SK-N-SH treated with all-trans-retinoic acid at 6 μM for 48 hours (cell line): ENCODE results near the gene ZNF581.

ENCODE experiments used
- ATAC-seq: fragments of 200-7000 bp; cut with Tn5 transposase; 3 replicates; pipeline ENCODE4 v1.9.1; 2020; ENCODE audit warnings: mild to moderate bottlenecking, moderate library complexity
- ARNTL ChIP-seq: fragments of 450-650 bp; formaldehyde crosslinking; IDR thresholded peaks from 2 replicates; pipeline ENCODE4 v1.5.0; 2020; ENCODE audit warnings: low read depth, mild to moderate bottlenecking, moderate library complexity, borderline replicate concordance
- BACH2 ChIP-seq: fragments of 250-450 bp; sonication (Bioruptor Pico); IDR thresholded peaks from 2 replicates; pipeline ENCODE4 v1.9.0; 2021; ENCODE audit warnings: mild to moderate bottlenecking, borderline replicate concordance
- CREB5 ChIP-seq: fragments of 250-450 bp; sonication (Bioruptor Pico); IDR thresholded peaks from 2 replicates; pipeline ENCODE4 v1.5.1; 2020; ENCODE audit warnings: low read depth, mild to moderate bottlenecking, moderate library complexity
- CSDC2 ChIP-seq: fragments of 250-450 bp; sonication (Bioruptor Pico); IDR thresholded peaks from 2 replicates; pipeline ENCODE4 v1.5.0; 2020; ENCODE audit warnings: mild to moderate bottlenecking, moderate library complexity
- CSRNP3 ChIP-seq: fragments of 250-450 bp; sonication (Bioruptor Pico); IDR thresholded peaks from 2 replicates; pipeline ENCODE4 v1.5.1; 2021; ENCODE audit warnings: mild to moderate bottlenecking, moderate library complexity
- ESRRG ChIP-seq: fragments of 250-450 bp; sonication (Bioruptor Pico); IDR thresholded peaks from 2 replicates; pipeline ENCODE4 v1.6.1; 2021; ENCODE audit warnings: mild to moderate bottlenecking
- GLIS3 ChIP-seq: fragments of 250-450 bp; sonication (Bioruptor Pico); IDR thresholded peaks from 2 replicates; pipeline ENCODE4 v1.5.0; 2020; ENCODE audit warnings: mild to moderate bottlenecking, moderate library complexity
- ISL1 ChIP-seq: fragments of 250-450 bp; sonication (Bioruptor Pico); IDR thresholded peaks from 2 replicates; pipeline ENCODE4 v2.1.2; 2022; ENCODE audit warnings: mild to moderate bottlenecking, moderate library complexity
- OSR1 ChIP-seq: fragments of 250-450 bp; sonication (Bioruptor Pico); IDR thresholded peaks from 2 replicates; pipeline ENCODE4 v1.8.0; 2022; ENCODE audit warnings: moderate library complexity, mild to moderate bottlenecking, inconsistent platforms
- PATZ1 ChIP-seq: fragments of 250-450 bp; sonication (Bioruptor Pico); IDR thresholded peaks from 2 replicates; pipeline ENCODE4 v1.8.0; 2020; ENCODE audit warnings: mild to moderate bottlenecking, moderate library complexity, borderline replicate concordance
- POU6F1 ChIP-seq: fragments of 250-450 bp; sonication (Bioruptor Pico); IDR thresholded peaks from 2 replicates; pipeline ENCODE4 v1.8.0; 2021; ENCODE audit warnings: low read depth, mild to moderate bottlenecking, moderate library complexity, borderline replicate concordance
- PPARA ChIP-seq: fragments of 250-450 bp; sonication (Bioruptor Pico); IDR thresholded peaks from 2 replicates; pipeline ENCODE4 v1.5.0; 2020; ENCODE audit warnings: mild to moderate bottlenecking, borderline replicate concordance
- RARB ChIP-seq: fragments of 250-450 bp; sonication (Bioruptor Pico); IDR thresholded peaks from 2 replicates; pipeline ENCODE4 v1.8.0; 2021; ENCODE audit warnings: mild to moderate bottlenecking, moderate library complexity
- TCF4 ChIP-seq: fragments of 250-450 bp; sonication (Bioruptor Pico); IDR thresholded peaks from 2 replicates; pipeline ENCODE4 v1.8.0; 2021; ENCODE audit warnings: mild to moderate bottlenecking, moderate library complexity, borderline replicate concordance
- TOX ChIP-seq: fragments of 250-450 bp; sonication (Bioruptor Pico); IDR thresholded peaks from 2 replicates; pipeline ENCODE4 v1.8.0; 2021; ENCODE audit warnings: mild to moderate bottlenecking, moderate library complexity, borderline replicate concordance
- TSHZ2 ChIP-seq: fragments of 250-450 bp; sonication (Bioruptor Pico); IDR thresholded peaks from 2 replicates; pipeline ENCODE4 v1.5.0; 2020; ENCODE audit warnings: mild to moderate bottlenecking, moderate library complexity
- ZC3H10 ChIP-seq: fragments of 250-450 bp; sonication (Bioruptor Pico); IDR thresholded peaks from 2 replicates; pipeline ENCODE4 v1.5.1; 2021; ENCODE audit warnings: mild to moderate bottlenecking, moderate library complexity
- ZFP3 ChIP-seq: fragments of 250-450 bp; sonication (Bioruptor Pico); IDR thresholded peaks from 2 replicates; pipeline ENCODE4 v1.5.0; 2020; ENCODE audit warnings: mild to moderate bottlenecking, moderate library complexity
- ZFP30 ChIP-seq: fragments of 450-650 bp; formaldehyde crosslinking; IDR thresholded peaks from 2 replicates; pipeline ENCODE4 v1.5.0; 2022; ENCODE audit warnings: mild to moderate bottlenecking, moderate library complexity
- ZNF565 ChIP-seq: fragments of 450-650 bp; formaldehyde crosslinking; conservative IDR thresholded peaks from 2 replicates; pipeline ENCODE4 v1.5.0; 2020; ENCODE audit warnings: low read depth, mild to moderate bottlenecking, moderate library complexity
- ZNF8 ChIP-seq: fragments of 450-650 bp; formaldehyde crosslinking; IDR thresholded peaks from 2 replicates; pipeline ENCODE4 v1.5.0; 2020; ENCODE audit warnings: mild to moderate bottlenecking, moderate library complexity

The ZNF581 gene

GRCh38 chr19:55637534-55637933 lies 5.9 kb upstream of the ZNF581 start:
- no peak for ATAC-seq
- no peak for TF ChIP-seq ZNF565 (CRISPR knock-in tag)
- no peak for TF ChIP-seq TOX (CRISPR knock-in tag)
- no peak for TF ChIP-seq PPARA
- no peak for TF ChIP-seq TSHZ2 (CRISPR knock-in tag)
- TF ChIP-seq ZC3H10 (CRISPR knock-in tag): no peak
- no peak for TF ChIP-seq PATZ1 (CRISPR knock-in tag)
- no peak for TF ChIP-seq ISL1 (CRISPR knock-in tag)
- no peak for TF ChIP-seq OSR1 (CRISPR knock-in tag)
- TF ChIP-seq ZFP30 (CRISPR knock-in tag): no peak
- TF ChIP-seq CREB5 (CRISPR knock-in tag): no peak
- no peak for TF ChIP-seq BACH2 (CRISPR knock-in tag)
- TF ChIP-seq RARB (CRISPR knock-in tag): no peak
- TF ChIP-seq ESRRG (CRISPR knock-in tag): no peak
- no peak for TF ChIP-seq ZFP3 (CRISPR knock-in tag)
- TF ChIP-seq GLIS3 (CRISPR knock-in tag): no peak
- TF ChIP-seq POU6F1: no peak
- no peak for TF ChIP-seq CSDC2 (CRISPR knock-in tag)

GRCh38 chr19:55638864-55639359 lies 4.5 kb upstream of the ZNF581 start:
- no peak for ATAC-seq
- TF ChIP-seq ZNF565 (CRISPR knock-in tag) (no peak), OSR1 (CRISPR knock-in tag) (no peak), CSRNP3 (CRISPR knock-in tag) (no peak), GLIS3 (CRISPR knock-in tag) (no peak), TOX (CRISPR knock-in tag) (no peak), ZC3H10 (CRISPR knock-in tag) (no peak), CREB5 (CRISPR knock-in tag) (no peak), BACH2 (CRISPR knock-in tag) (no peak), ARNTL (CRISPR knock-in tag) (no peak), TCF4 (CRISPR knock-in tag) (no peak), POU6F1 (no peak), PPARA (no peak), PATZ1 (CRISPR knock-in tag) (no peak), CSDC2 (CRISPR knock-in tag) (no peak), ZFP30 (CRISPR knock-in tag) (no peak), ZNF8 (CRISPR knock-in tag) (no peak), ISL1 (CRISPR knock-in tag) (no peak)
